GM12864 (cell line): ENCODE data around the gene BFSP1.

Experiments used
- DNase-seq: peaks from one replicate; pipeline ENCODE4 v3.0.0-alpha.2; 2011; ENCODE audit warnings: low read depth
- H3K4me3 ChIP-seq: 2 replicates; pipeline ENCODE4 v1.5.1; 2011; ENCODE audit warnings: mild to moderate bottlenecking, low read depth, low read length, control low read depth
- CTCF ChIP-seq: IDR thresholded peaks from 2 replicates; pipeline ENCODE4 v1.5.1; 2011; ENCODE audit warnings: low read depth, mild to moderate bottlenecking, moderate library complexity, low read length, control low read depth, inconsistent platforms; ENCODE audit errors: missing control alignments

The BFSP1 gene

DNA sequence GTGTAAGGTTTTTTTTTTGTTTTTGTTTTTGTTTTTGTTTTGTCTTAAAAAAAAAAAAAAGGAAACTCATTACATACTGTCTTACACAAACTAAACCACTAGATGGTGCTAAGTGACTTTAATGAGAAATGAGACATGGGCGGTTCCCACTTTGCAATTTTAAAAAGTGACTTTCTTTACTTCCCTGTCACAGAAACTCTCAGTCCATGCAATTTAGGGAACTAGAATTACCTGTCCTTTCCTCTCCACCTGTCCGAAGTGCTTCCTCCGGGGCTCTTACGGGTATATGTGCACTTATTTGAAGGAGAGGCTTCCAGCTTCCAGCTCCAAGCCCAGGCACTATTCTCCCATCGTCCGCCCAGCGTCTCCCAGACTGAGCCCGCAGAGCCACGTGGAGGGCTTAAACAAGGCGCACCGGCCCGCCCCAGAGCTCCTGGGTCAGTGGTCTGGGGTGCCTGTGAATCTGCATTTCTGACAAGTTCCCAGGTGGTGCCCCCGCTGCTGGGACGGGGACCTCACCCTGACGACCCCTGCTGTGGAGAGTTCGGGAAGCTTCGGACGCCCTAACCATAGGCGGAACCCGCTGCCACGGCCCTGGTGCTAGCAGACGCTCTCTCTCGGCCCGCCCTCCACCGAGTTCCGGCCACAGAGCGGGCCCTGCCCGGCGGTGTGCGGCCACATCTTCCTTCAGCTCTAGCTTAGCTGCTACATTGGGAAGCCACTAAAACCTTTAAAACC lies 26.1 kb downstream of the BFSP1 start:
- peak overlapping the region; percentile 60 for H3K4me3 ChIP-seq
- DNase-seq, result peak; percentile 37
- peak; percentile 46 for TF ChIP-seq CTCF

GRCh38 chr20:17504066-17504897 lies 26.9 kb downstream of the BFSP1 start:
- peak overlapping the region; percentile 60 for H3K4me3 ChIP-seq
- no peak for DNase-seq
- TF ChIP-seq CTCF, result no peak

- H3K4me3 ChIP-seq, result no peak overlapping the region
- no peak for TF ChIP-seq CTCF
- no peak for DNase-seq
Observed at GRCh38 chr20:17503301-17504065, 27.7 kb downstream of the BFSP1 start.

DNA sequence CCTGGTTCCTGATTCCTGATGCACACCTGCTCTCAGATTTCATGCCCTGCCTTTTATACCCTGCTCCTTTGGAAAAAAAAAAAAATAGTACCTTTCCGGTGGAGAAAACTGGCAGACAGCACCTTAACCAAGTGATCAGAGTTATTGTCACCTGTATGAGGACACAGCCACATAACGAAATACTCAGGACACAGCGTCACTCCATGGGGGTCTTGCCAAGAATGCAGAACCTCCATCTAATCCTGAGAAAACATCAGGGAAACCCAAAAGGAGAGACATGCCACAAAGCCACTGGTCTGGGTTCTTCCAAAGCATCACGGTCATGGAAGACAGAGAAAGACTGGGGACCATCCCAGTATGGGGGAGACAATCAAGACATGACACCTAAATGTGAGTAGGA lies 29.1 kb downstream of the BFSP1 start:
- no peak for DNase-seq
- no peak for TF ChIP-seq CTCF
- H3K4me3 ChIP-seq, result no peak overlapping the region

- no peak for DNase-seq
- H3K4me3 ChIP-seq, result no peak overlapping the region
- TF ChIP-seq CTCF, result no peak
Observed at GRCh38 chr20:17501701-17502100, 29.5 kb downstream of the BFSP1 start.

DNA sequence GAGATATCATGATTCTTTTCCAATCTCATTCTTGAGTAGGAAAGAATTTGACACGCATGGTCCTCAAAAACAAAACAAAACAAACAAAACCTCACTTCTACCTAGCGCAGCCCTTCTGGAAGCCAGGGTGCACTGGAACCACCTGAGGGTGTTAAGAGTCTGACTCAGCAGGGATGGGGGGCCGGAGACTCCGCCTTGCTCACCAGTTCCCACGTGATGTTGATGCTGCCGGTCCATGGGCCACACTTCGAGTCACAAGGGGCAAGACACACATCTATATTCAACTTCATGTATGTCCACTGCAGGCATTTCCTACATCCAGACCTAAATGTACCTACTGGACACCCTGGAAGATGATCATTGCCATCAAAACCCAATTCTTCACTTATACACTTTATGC lies 30.4 kb downstream of the BFSP1 start:
- no peak overlapping the region for H3K4me3 ChIP-seq
- no peak for TF ChIP-seq CTCF
- DNase-seq, result no peak
